ENCODE measurements around the gene AKAP6. TPM values are rescaled to one million over a fixed set of nuclear protein-coding genes. Genes with fewer than 3 reads are reported as not detected.

Gene AKAP6
- total and polyA plus RNA-seq, 2 of the 8 experiments (the other 6 are each of a cell fraction or from before 2014, with no cell fraction given): 0.09 to 0.89 TPM

DNA sequence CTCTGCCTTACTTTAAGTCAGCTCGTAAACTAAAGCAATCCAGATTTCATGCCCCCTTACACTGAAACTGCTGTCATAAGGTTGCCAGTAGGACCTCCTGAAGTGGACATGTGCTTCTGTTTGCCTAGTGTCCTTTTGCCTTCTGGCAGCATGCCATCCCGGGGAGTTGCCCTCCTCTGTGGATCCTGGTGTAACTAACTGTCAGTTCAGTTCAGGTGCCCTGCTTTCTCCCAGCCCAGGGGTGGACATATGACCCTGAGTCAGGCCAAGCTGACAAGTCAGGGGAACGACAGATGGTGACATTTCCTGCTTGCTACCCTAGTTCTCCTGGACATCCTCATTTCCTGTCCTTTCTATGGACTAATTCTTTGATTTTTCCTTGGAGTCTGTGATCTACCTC lies 25.6 kb downstream of the AKAP6 start:
- H4K8ac ChIP-seq (ENCODE audit: extremely low read depth, insufficient read depth, low read length): no peak overlapping the region
- no peaks in the 10 kb centered on the region for H3K27me3 ChIP-seq (replicated peaks in 1 of 4; ENCODE audit: control insufficient read depth in 3 of 4, extremely low read depth in 1 of 4, insufficient read depth in 3 of 4, low read length in 3 of 4)
- no peak overlapping the region for H2BK20ac ChIP-seq (ENCODE audit: low read length)
- 0 out of 2 replicates have a peak overlapping the region, but pooled peaks have one; percentile 17 for H2AFZ ChIP-seq (ENCODE audit: low read length)
- ChIA-PET POLR2A (ENCODE audit: partially characterized antibody) (no interaction called here), CTCF (ENCODE audit: partially characterized antibody) (no interaction called here)
- no peak overlapping the region for H2BK5ac ChIP-seq (ENCODE audit: low read depth, low read length)
- 85% methylated on average over 3 of the region's 3 CpGs; no CpG with 5 or more reads in 1 of the 2 experiments for WGBS, 2 experiments (ENCODE audit: extremely low coverage in 1 of 2, insufficient coverage in 1 of 2, insufficient read length in 1 of 2, insufficient replicate concordance in 2 of 2, low coverage in 1 of 2, low lambda C conversion rate in 2 of 2, missing lambda C conversion rate in 1 of 2)
- H3K36me3 ChIP-seq (ENCODE audit: control insufficient read depth in 2 of 4, insufficient read depth in 4 of 4, low read length in 3 of 4): no peaks in the 10 kb centered on the region
- no peak overlapping the region for H3K4me3 ChIP-seq (ENCODE audit: extremely low read depth in 1 of 4, insufficient read depth in 2 of 4, low read depth in 3 of 4, low read length in 4 of 4)
- FAIRE-seq (no peak), DNase-seq (ENCODE audit: low read depth in 1 of 2, low spot score in 2 of 2) (no peak)
- no peak overlapping the region for H4K91ac ChIP-seq (replicated peaks; ENCODE audit: insufficient read length, low read length)
- no peak overlapping the region for H4K5ac ChIP-seq (ENCODE audit: insufficient read length, low read depth, low read length)
- H3K14ac ChIP-seq (ENCODE audit: insufficient read length): no peak overlapping the region
- no peak overlapping the region for H2BK120ac ChIP-seq (replicated peaks; ENCODE audit: low read depth, low read length)
- H3K23me2 ChIP-seq (ENCODE audit: low read depth, low read length): no peaks in the 10 kb centered on the region; the same call in 1 of the 2 replicates
- no peak overlapping the region for H3K23ac ChIP-seq (ENCODE audit: insufficient read length)
- no peaks in the 10 kb centered on the region for H3K9me3 ChIP-seq (ENCODE audit: insufficient read depth in 2 of 2, low read depth in 1 of 2, low read length in 1 of 2)
- no peaks in the 10 kb centered on the region for H3K79me1 ChIP-seq (ENCODE audit: low read depth, low read length)
- no peak overlapping the region for H3K4me2 ChIP-seq (ENCODE audit: insufficient read depth in 1 of 2, low read depth in 2 of 2, low read length in 2 of 2)
- H3K4ac ChIP-seq (replicated peaks; ENCODE audit: insufficient read length, low read depth, low read length): no peak overlapping the region
- H2BK15ac ChIP-seq (ENCODE audit: low read length): no peak overlapping the region
- no peak overlapping the region for H3K18ac ChIP-seq (ENCODE audit: extremely low read depth, low read length)
- no peaks in the 10 kb centered on the region for H4K20me1 ChIP-seq (replicated peaks in 1 of 2; ENCODE audit: control insufficient read depth in 1 of 2, insufficient read depth in 2 of 2, low read length in 2 of 2)
- no peak overlapping the region for H3K56ac ChIP-seq (replicated peaks; ENCODE audit: insufficient read length, low read depth, low read length)
- no peak overlapping the region for H3K27ac ChIP-seq (ENCODE audit: low read depth, low read length)
- no peak overlapping the region for H2AK5ac ChIP-seq (ENCODE audit: low read depth, low read length)
- H3K4me1 ChIP-seq (replicated peaks in 1 of 4; ENCODE audit: control insufficient read depth in 3 of 4, insufficient read depth in 4 of 4, low read length in 3 of 4): peaks cover 2 to 3% (median 3%) of the 10 kb centered on the region in 4 experiments; a peak in 1 of 7 replicates
- no peak overlapping the region for H3K9ac ChIP-seq (replicated peaks in 1 of 4; ENCODE audit: extremely low read depth in 1 of 4, low read depth in 3 of 4, low read length in 3 of 4)
- no peaks in the 10 kb centered on the region for H3K79me2 ChIP-seq (ENCODE audit: control insufficient read depth in 1 of 2, insufficient read depth in 2 of 2, low read length in 2 of 2)
- no peak overlapping the region for H2BK12ac ChIP-seq (ENCODE audit: low read depth, low read length)
- TF ChIP-seq RBBP5 (IDR thresholded peaks at IDR 0.05; ENCODE audit: borderline replicate concordance, low read depth, low read length): no peak
- no peak for TF ChIP-seq TAF7 (optimal IDR thresholded peaks at IDR 0.05; ENCODE audit: borderline replicate concordance, low read depth, low read length)
- no peak for TF ChIP-seq ATF3 (IDR thresholded peaks at IDR 0.05; ENCODE audit: insufficient read depth, low read depth, low read length)
- no peak for TF ChIP-seq E2F6 (IDR thresholded peaks at IDR 0.05)
- TF ChIP-seq SRF (IDR thresholded peaks at IDR 0.05; ENCODE audit: low read depth, low read length): no peak
- no peak for TF ChIP-seq GTF2F1 (IDR thresholded peaks at IDR 0.05; ENCODE audit: borderline replicate concordance, low read depth, low read length)
- no peak for TF ChIP-seq KDM1A (IDR thresholded peaks at IDR 0.05; ENCODE audit: borderline replicate concordance, low read length)
- TF ChIP-seq MAX (IDR thresholded peaks at IDR 0.05): no peak
- no peak for TF ChIP-seq TCF12 (IDR thresholded peaks at IDR 0.05; ENCODE audit: low read depth, low read length)
- no peak for TF ChIP-seq EZH2 (IDR thresholded peaks at IDR 0.05; ENCODE audit: low read depth, low read length, severe bottlenecking)
- TF ChIP-seq HDAC6 (IDR thresholded peaks at IDR 0.05; ENCODE audit: low read depth, low read length): no peak
- no peak for TF ChIP-seq SP2 (IDR thresholded peaks at IDR 0.05; ENCODE audit: low read length)
- no peak for TF ChIP-seq CBX8 (IDR thresholded peaks at IDR 0.05; ENCODE audit: borderline replicate concordance, low read depth, low read length)
- TF ChIP-seq CREB1 (IDR thresholded peaks at IDR 0.05): no peak
